IPS-15b (cell line): ENCODE results near the gene MCOLN2.

ENCODE experiments used
- H3K27me3 ChIP-seq: one replicate; pipeline ENCODE4 v1.6.1; 2013; ENCODE audit warnings: low read length; ENCODE audit not compliant: control insufficient read depth, insufficient read depth
- H3K36me3 ChIP-seq: one replicate; pipeline ENCODE4 v1.6.1; 2013; ENCODE audit warnings: low read length; ENCODE audit not compliant: control insufficient read depth, insufficient read depth
- H3K4me1 ChIP-seq: one replicate; pipeline ENCODE4 v1.6.1; 2013; ENCODE audit warnings: mild to moderate bottlenecking, low read length; ENCODE audit not compliant: control insufficient read depth, insufficient read depth
- H3K4me3 ChIP-seq: one replicate; pipeline ENCODE4 v1.5.1; 2013; ENCODE audit warnings: low read depth, low read length
- H3K9ac ChIP-seq: one replicate; pipeline ENCODE4 v1.6.1; 2013; ENCODE audit warnings: low read depth, mild to moderate bottlenecking, low read length
- H3K9me3 ChIP-seq: one replicate; pipeline ENCODE4 v1.6.1; 2013; ENCODE audit warnings: mild to moderate bottlenecking, low read length; ENCODE audit not compliant: control insufficient read depth, insufficient read depth

Gene MCOLN2

GRCh38 chr1:84957966-84958365, 38.9 kb downstream of the MCOLN2 start:
- Histone ChIP-seq H3K9me3 (no peaks in the 10 kb centered on the region), H3K27me3 (no peaks in the 10 kb centered on the region), H3K9ac (no peak overlapping the region), H3K36me3 (no peaks in the 10 kb centered on the region), H3K4me3 (no peak overlapping the region), H3K4me1 (no peaks in the 10 kb centered on the region)

GRCh38 chr1:84956655-84957054, 40.3 kb downstream of the MCOLN2 start:
- H3K27me3 ChIP-seq: no peaks in the 10 kb centered on the region
- H3K9ac ChIP-seq: no peak overlapping the region
- no peaks in the 10 kb centered on the region for H3K36me3 ChIP-seq
- no peaks in the 10 kb centered on the region for H3K9me3 ChIP-seq
- H3K4me1 ChIP-seq: no peaks in the 10 kb centered on the region
- no peak overlapping the region for H3K4me3 ChIP-seq

DNA sequence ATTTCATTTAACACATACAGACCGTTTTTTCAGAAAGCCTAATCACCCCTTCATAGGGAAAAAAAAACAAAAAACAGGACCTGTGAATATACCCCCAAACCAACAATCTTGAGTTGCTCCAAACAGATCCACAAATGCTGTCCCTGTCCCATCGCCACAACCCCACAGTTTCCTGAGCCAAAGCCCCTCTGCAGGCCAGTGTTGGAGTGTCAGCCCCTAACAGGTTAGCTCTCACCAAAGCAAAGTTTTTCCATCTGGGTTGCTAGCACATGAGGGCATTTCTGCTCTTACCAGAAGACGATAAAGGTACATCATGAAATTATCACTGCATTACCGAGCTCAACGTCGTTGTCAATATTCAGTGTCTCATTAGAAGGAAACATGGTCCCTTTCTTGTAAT, 40.8 kb downstream of the MCOLN2 start:
- no peak overlapping the region for H3K4me3 ChIP-seq
- no peaks in the 10 kb centered on the region for H3K36me3 ChIP-seq
- H3K27me3 ChIP-seq: no peaks in the 10 kb centered on the region

DNA sequence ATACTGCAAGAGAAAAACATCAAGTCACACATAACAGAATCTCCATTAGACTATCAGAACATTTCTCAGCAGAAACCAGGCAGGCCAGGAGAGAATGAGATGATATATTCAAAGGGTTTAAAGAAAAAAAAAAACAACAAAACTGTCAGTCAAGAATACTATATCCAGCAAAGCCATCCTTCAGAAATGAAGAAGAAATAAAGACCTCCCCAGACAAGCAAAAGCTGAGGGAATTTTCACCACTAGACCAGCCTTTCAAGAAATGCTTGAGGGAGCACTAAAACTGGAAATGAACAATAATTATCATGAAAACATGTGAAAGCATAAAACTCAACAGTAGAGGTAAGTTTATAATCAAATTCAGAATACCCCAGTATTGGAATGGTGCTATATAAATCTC, 47.2 kb downstream of the MCOLN2 start:
- Histone ChIP-seq H3K36me3 (no peaks in the 10 kb centered on the region), H3K4me1 (peaks cover 7% of the 10 kb centered on the region), H3K4me3 (no peak overlapping the region), H3K9me3 (no peaks in the 10 kb centered on the region), H3K9ac (no peak overlapping the region), H3K27me3 (no peaks in the 10 kb centered on the region)

More for the DNA sequence above, 40.8 kb downstream of the MCOLN2 start:
- Histone ChIP-seq H3K9ac (no peak overlapping the region), H3K4me1 (no peaks in the 10 kb centered on the region), H3K9me3 (no peaks in the 10 kb centered on the region)

DNA sequence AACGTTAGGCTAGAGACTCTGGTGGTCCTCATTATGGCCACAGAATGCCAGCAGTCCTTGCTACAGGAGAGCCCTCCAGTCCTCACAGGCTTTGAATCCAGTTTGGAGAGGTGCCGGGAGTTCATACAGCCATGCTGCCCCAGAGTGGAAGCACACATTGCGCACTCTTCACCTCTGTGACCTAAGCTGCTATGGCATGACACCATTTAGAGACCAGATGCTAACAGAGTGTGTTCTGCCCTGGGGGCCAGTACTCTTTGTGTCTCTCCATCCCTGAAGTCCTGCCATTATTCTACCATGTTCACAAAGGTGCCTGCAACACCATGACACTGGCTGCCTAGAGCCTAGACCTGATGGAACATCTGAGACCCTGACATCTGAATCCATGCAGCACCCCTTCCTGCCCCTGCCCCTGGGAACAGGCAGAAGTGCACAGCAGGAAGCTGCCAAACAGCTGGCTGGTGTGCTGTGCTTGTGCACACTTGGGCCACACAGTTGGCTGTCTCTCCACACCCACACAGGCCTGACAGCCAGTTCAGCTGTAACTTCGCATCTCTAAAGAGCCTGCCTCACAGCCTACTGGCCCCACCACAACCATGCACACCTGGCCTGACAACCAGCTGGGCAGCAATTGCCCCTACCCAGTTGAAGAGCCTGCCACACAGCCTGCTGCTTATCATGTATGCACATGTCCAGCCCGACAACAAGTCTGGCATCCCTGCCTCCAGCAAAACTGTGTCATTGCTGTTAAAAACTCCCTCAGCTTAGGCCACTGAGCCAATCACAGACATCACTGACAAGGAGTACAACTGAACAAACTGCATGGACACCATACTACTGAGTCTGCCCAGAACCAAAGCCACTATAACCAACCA, 49.1 kb downstream of the MCOLN2 start:
- Histone ChIP-seq H3K27me3 (no peaks in the 10 kb centered on the region), H3K36me3 (no peaks in the 10 kb centered on the region), H3K9ac (no peak overlapping the region), H3K9me3 (no peaks in the 10 kb centered on the region), H3K4me1 (peaks cover 8% of the 10 kb centered on the region), H3K4me3 (no peak overlapping the region)

DNA sequence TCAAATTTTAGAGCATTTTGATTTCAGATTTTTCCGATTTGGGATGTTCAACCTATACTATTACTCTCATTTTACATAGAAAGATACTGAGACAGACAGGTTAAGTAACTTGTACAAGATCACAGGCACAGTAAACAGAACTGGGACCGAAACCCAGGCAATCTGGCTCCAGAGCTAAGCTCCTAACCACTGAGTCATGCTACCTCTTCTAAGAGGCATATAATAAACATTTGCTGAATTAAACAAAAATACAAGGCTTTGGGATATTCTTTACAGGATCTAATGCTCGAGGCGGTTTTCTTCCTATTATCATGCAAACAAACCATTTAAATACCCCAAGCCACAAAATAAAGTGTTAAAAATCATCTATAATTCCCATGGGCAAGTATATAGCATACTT, 50.3 kb downstream of the MCOLN2 start:
- Histone ChIP-seq H3K9ac (no peak overlapping the region), H3K36me3 (no peaks in the 10 kb centered on the region), H3K9me3 (no peaks in the 10 kb centered on the region), H3K27me3 (no peaks in the 10 kb centered on the region), H3K4me3 (no peak overlapping the region), H3K4me1 (peaks cover 8% of the 10 kb centered on the region)

DNA sequence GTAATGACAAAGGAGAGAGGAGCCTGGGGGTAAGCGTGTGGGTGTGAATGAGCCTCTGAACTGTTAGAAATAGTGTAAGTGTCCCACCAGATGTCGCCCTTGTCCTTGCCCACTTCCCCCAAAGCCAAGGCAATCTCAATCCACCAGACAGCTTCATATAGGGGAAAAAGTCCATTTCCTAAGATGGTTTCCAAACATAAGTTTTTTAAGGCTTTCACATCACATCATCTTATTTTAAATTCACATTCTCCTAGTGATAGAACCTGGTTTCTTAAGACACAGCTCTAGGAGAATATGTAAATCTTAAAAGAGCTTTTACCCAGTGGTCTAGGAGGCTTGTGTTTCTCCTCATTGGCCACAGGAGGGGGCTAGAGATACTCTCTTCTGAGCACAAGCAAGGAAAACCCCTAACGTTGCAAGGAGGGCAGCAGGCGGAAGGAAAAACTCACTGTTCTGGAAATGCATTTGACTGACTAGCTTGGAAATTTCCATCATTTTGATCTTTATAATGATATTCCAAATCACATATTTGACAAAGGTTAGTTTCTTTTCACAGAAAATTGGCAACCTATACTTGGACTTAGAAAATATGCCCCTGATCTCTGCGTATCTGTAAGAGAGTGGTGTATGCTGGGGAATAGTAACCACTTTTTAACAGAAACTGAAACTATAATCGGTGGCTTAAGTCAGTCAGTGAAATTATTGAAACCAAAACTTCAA, 52.0 kb downstream of the MCOLN2 start:
- Histone ChIP-seq H3K9me3 (no peaks in the 10 kb centered on the region), H3K27me3 (no peaks in the 10 kb centered on the region), H3K4me1 (peaks cover 8% of the 10 kb centered on the region), H3K9ac (no peak overlapping the region), H3K4me3 (no peak overlapping the region), H3K36me3 (no peaks in the 10 kb centered on the region)

- Histone ChIP-seq H3K9me3 (no peaks in the 10 kb centered on the region), H3K9ac (no peak overlapping the region), H3K4me1 (peaks cover 8% of the 10 kb centered on the region), H3K27me3 (no peaks in the 10 kb centered on the region), H3K4me3 (no peak overlapping the region), H3K36me3 (no peaks in the 10 kb centered on the region)
These were observed 55.1 kb downstream of the MCOLN2 start for GRCh38 chr1:84941843-84942242.

DNA sequence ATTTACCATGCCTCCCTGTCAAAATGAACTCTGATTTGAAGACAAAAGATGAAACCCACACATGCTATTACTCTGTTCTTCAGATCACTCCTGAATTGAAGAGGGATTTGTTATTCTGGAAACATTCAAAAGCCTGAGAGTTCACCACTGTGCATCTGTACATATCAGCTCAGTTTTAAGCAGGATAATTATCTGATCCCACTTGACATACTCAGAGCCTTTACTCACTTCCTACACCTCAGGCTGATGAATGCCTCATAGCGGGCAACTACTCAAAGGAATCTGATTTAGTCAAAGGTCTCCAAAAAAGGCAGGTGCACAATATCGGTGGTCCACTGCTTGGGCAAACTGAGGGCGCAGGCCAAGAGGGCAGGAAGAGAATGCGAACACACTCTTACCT, 56.4 kb downstream of the MCOLN2 start:
- no peaks in the 10 kb centered on the region for H3K27me3 ChIP-seq
- H3K4me3 ChIP-seq: no peak overlapping the region
- peaks cover 8% of the 10 kb centered on the region for H3K4me1 ChIP-seq
- no peaks in the 10 kb centered on the region for H3K36me3 ChIP-seq
- no peak overlapping the region for H3K9ac ChIP-seq
- no peaks in the 10 kb centered on the region for H3K9me3 ChIP-seq

DNA sequence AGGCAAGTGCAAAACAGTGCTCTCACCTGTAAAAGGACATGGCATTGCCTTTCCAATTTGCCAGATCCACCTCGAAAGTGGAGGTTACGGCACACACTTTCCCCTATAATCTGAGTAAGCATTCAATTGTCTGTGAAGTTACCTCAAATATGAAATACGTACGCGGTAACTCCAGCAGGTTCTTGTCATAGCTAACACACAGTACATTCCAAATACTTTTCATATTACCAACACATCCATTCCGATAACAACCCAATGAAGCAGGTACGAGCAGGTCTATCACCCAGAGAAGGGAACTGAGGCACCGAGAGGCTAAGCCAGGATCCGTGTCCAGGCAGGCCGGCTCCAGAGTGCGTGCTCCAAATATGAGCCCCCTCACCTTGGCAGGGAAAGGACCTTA, 57.2 kb downstream of the MCOLN2 start:
- Histone ChIP-seq H3K36me3 (no peaks in the 10 kb centered on the region), H3K9ac (no peak overlapping the region), H3K27me3 (no peaks in the 10 kb centered on the region), H3K4me1 (peaks cover 2% of the 10 kb centered on the region), H3K9me3 (no peaks in the 10 kb centered on the region), H3K4me3 (no peak overlapping the region)

GRCh38 chr1:84939151-84939550, 57.8 kb downstream of the MCOLN2 start:
- no peaks in the 10 kb centered on the region for H3K4me1 ChIP-seq
- no peaks in the 10 kb centered on the region for H3K27me3 ChIP-seq
- no peak overlapping the region for H3K4me3 ChIP-seq
- no peaks in the 10 kb centered on the region for H3K9me3 ChIP-seq
- H3K36me3 ChIP-seq: no peaks in the 10 kb centered on the region
- no peak overlapping the region for H3K9ac ChIP-seq
